GM18907 (cell line): ENCODE measurements around the gene CENPE.
"Not testable (repeated sequence)": the region's sequence is repeated elsewhere in the genome, so short reads cannot be mapped to it uniquely, and the experiment has no call there.

Experiments
- ATAC-seq: cut with Tn5 transposase; IDR thresholded peaks from one replicate; pipeline ENCODE4 v1.9.1; 2021; ENCODE audit warnings: mild to moderate bottlenecking, moderate library complexity; ENCODE audit not compliant: unreplicated experiment

The CENPE gene

GRCh38 chr4:103198111-103198765, at the start of gene CENPE:
CENPE (minus strand) TSS chr4:103198343; CDS start chr4:103198319, 24 bp downstream.
- peak; percentile 98 for ATAC-seq

GRCh38 chr4:103244251-103244650, 46.1 kb upstream of the CENPE start:
- no peak for ATAC-seq

GRCh38 chr4:103230938-103231337, 32.8 kb upstream of the CENPE start:
- not testable (repeated sequence) for ATAC-seq

- not testable (repeated sequence) for ATAC-seq
Observed at GRCh38 chr4:103223556-103223955, 25.4 kb upstream of the CENPE start.

- ATAC-seq: no peak
Observed at GRCh38 chr4:103207673-103208072, 9.5 kb upstream of the CENPE start.

- ATAC-seq: no peak
Observed at GRCh38 chr4:103204111-103204510, 6.0 kb upstream of the CENPE start.

- no peak for ATAC-seq
Observed at GRCh38 chr4:103201724-103202123, 3.6 kb upstream of the CENPE start.

GRCh38 chr4:103201253-103201652, 3.1 kb upstream of the CENPE start:
- no peak for ATAC-seq

GRCh38 chr4:103199009-103199408, 866 bp upstream of the CENPE start:
- ATAC-seq: no peak

GRCh38 chr4:103197765-103198110, 405 bp downstream of the CENPE start:
- ATAC-seq: peak; percentile 55

- ATAC-seq: no peak
Observed at GRCh38 chr4:103193457-103193856, 4.7 kb downstream of the CENPE start.

GRCh38 chr4:103171006-103171405, 27.1 kb downstream of the CENPE start:
- no peak for ATAC-seq

GRCh38 chr4:103169750-103170149, 28.4 kb downstream of the CENPE start:
- ATAC-seq: not testable (repeated sequence)

- no peak for ATAC-seq
Observed at GRCh38 chr4:103168993-103169392, 29.1 kb downstream of the CENPE start.

- no peak for ATAC-seq
Observed at GRCh38 chr4:103162176-103162575, 36.0 kb downstream of the CENPE start.

- ATAC-seq: no peak
Observed at GRCh38 chr4:103158760-103159159, 39.4 kb downstream of the CENPE start.

- ATAC-seq: no peak
Observed at GRCh38 chr4:103156106-103156505, 42.0 kb downstream of the CENPE start.

GRCh38 chr4:103152381-103152780, 45.8 kb downstream of the CENPE start:
- ATAC-seq: no peak

GRCh38 chr4:103150677-103151076, 47.5 kb downstream of the CENPE start:
- no peak for ATAC-seq

GRCh38 chr4:103144926-103145325, 53.2 kb downstream of the CENPE start:
- no peak for ATAC-seq

GRCh38 chr4:103137446-103137827, 60.7 kb downstream of the CENPE start:
- no peak for ATAC-seq

GRCh38 chr4:103136671-103137445, 61.3 kb downstream of the CENPE start:
- ATAC-seq: no peak
